H9 (cell line): ENCODE results near the gene TRIM9. TPM values are rescaled to one million over a fixed set of nuclear protein-coding genes. Genes with fewer than 3 reads are reported as not detected.

Source experiments
- DNase-seq: peaks from one replicate; pipeline ENCODE4 v3.0.0-alpha.2; 2017
- H2AFZ ChIP-seq: one replicate; pipeline ENCODE4 v1.6.1; 2013; ENCODE audit warnings: mild to moderate bottlenecking, low read length, control low read depth, moderate library complexity
- H2AK5ac ChIP-seq: 2 replicates; pipeline ENCODE4 v1.6.1; 2013; ENCODE audit warnings: low read length, control low read depth, mixed read lengths; ENCODE audit not compliant: insufficient read length
- H2BK120ac ChIP-seq: one replicate; pipeline ENCODE4 v1.6.1; 2013; ENCODE audit warnings: low read depth, mild to moderate bottlenecking, low read length, control low read depth, inconsistent platforms; ENCODE audit not compliant: poor library complexity, severe bottlenecking
- H2BK12ac ChIP-seq: 2 replicates; pipeline ENCODE4 v1.6.1; 2013; ENCODE audit warnings: low read length, control low read depth, mixed read lengths, low read depth; ENCODE audit not compliant: insufficient read length
- H2BK15ac ChIP-seq: 2 replicates; pipeline ENCODE4 v1.6.1; 2013; ENCODE audit warnings: low read depth, low read length, control low read depth
- H2BK20ac ChIP-seq: one replicate; pipeline ENCODE4 v1.6.1; 2013; ENCODE audit warnings: low read depth, mild to moderate bottlenecking, low read length, control low read depth, inconsistent platforms; ENCODE audit not compliant: poor library complexity, severe bottlenecking
- H2BK5ac ChIP-seq: 2 replicates; pipeline ENCODE4 v1.6.1; 2013; ENCODE audit warnings: low read length, control low read depth, mixed read lengths; ENCODE audit not compliant: insufficient read length
- H3K14ac ChIP-seq: 2 replicates; pipeline ENCODE4 v1.6.1; 2013; ENCODE audit warnings: low read length, control low read depth; ENCODE audit not compliant: insufficient read depth
- H3K18ac ChIP-seq: 2 replicates; pipeline ENCODE4 v1.6.1; 2013; ENCODE audit warnings: low read depth, mild to moderate bottlenecking, mixed read lengths, low read length, control low read depth; ENCODE audit not compliant: insufficient read length
- H3K23ac ChIP-seq: 2 replicates; pipeline ENCODE4 v1.6.1; 2013; ENCODE audit warnings: low read length, control low read depth, mixed read lengths, low read depth; ENCODE audit not compliant: insufficient read length
- H3K23me2 ChIP-seq: 2 replicates; pipeline ENCODE4 v1.6.1; 2013; ENCODE audit warnings: low read depth, mild to moderate bottlenecking, mixed read lengths, low read length, control low read depth; ENCODE audit not compliant: insufficient read length, poor library complexity, severe bottlenecking
- H3K27ac ChIP-seq: 2 replicates; pipeline ENCODE4 v1.5.1; 2013; ENCODE audit warnings: low read length, control low read depth, mixed read lengths, low read depth; ENCODE audit not compliant: insufficient read length
- H3K27me3 ChIP-seq: 2 replicates; pipeline ENCODE4 v1.6.1; 2013; ENCODE audit warnings: low read length, control low read depth, inconsistent platforms; ENCODE audit not compliant: insufficient read depth
- H3K4ac ChIP-seq: 2 replicates; pipeline ENCODE4 v1.6.1; 2013; ENCODE audit warnings: low read depth, mild to moderate bottlenecking, control low read depth, inconsistent platforms, low read length, moderate library complexity
- H3K4me1 ChIP-seq: 2 replicates; pipeline ENCODE4 v1.6.1; 2013; ENCODE audit warnings: low read length, control low read depth, inconsistent platforms; ENCODE audit not compliant: insufficient read depth
- H3K4me2 ChIP-seq: 2 replicates; pipeline ENCODE4 v1.6.1; 2013; ENCODE audit warnings: low read length, control low read depth, mixed read lengths; ENCODE audit not compliant: insufficient read length, insufficient read depth
- H3K56ac ChIP-seq: 2 replicates; pipeline ENCODE4 v1.6.1; 2013; ENCODE audit warnings: low read depth, mild to moderate bottlenecking, mixed read lengths, low read length, control low read depth; ENCODE audit not compliant: insufficient read length
- H3K79me1 ChIP-seq: 2 replicates; pipeline ENCODE4 v1.6.1; 2013; ENCODE audit warnings: low read depth, mild to moderate bottlenecking, moderate library complexity, low read length, control low read depth, inconsistent platforms; ENCODE audit not compliant: insufficient read depth, poor library complexity, severe bottlenecking
- H3K79me2 ChIP-seq: 2 replicates; pipeline ENCODE4 v1.6.1; 2013; ENCODE audit warnings: low read length, control low read depth, inconsistent platforms; ENCODE audit not compliant: insufficient read depth
- H3K9ac ChIP-seq: 2 replicates; pipeline ENCODE4 v1.6.1; 2013; ENCODE audit warnings: low read length, control low read depth, mixed read lengths; ENCODE audit not compliant: insufficient read length; ENCODE audit errors: extremely low read depth
- H3K9me3 ChIP-seq: one replicate; pipeline ENCODE4 v1.6.1; 2013; ENCODE audit warnings: low read depth, low read length, inconsistent platforms; ENCODE audit not compliant: control insufficient read depth
- H3T11ph ChIP-seq: one replicate; pipeline ENCODE4 v1.6.1; 2013; ENCODE audit warnings: mild to moderate bottlenecking, low read length, control low read depth, inconsistent platforms
- H4K20me1 ChIP-seq: one replicate; pipeline ENCODE4 v1.6.1; 2013; ENCODE audit not compliant: control insufficient read depth, insufficient read length, insufficient read depth
- H4K5ac ChIP-seq: 2 replicates; pipeline ENCODE4 v1.6.1; 2013; ENCODE audit warnings: low read depth, mild to moderate bottlenecking, mixed read lengths, low read length, control low read depth; ENCODE audit not compliant: insufficient read length
- H4K8ac ChIP-seq: replicated peaks from 2 replicates; pipeline ENCODE4 v1.6.1; 2013; ENCODE audit warnings: low read length, control low read depth, mixed read lengths, low read depth; ENCODE audit not compliant: insufficient read length
- H4K91ac ChIP-seq: 2 replicates; pipeline ENCODE4 v1.6.1; 2013; ENCODE audit warnings: low read depth, mild to moderate bottlenecking, moderate library complexity, mixed read lengths, low read length, control low read depth; ENCODE audit not compliant: insufficient read length
- H3K27ac Mint-ChIP-seq, 3 experiments: 2 replicates in 2 of 3; 3 replicates in 1 of 3; pipeline ENCODE4 v1.8.0; 2020 to 2021; ENCODE audit warnings: mixed read lengths in 3 of 3, mild to moderate bottlenecking in 1 of 3, moderate library complexity in 1 of 3
- H3K27me3 Mint-ChIP-seq: 2 replicates; pipeline ENCODE4 v1.8.0; 2021; ENCODE audit warnings: low read depth, mild to moderate bottlenecking, moderate library complexity, mixed read lengths
- H3K36me3 Mint-ChIP-seq, 3 experiments: 2 replicates in 2 of 3; 3 replicates in 1 of 3; pipeline ENCODE4 v1.8.0; 2020 to 2021; ENCODE audit warnings: low read depth in 3 of 3, mixed read lengths in 3 of 3; ENCODE audit not compliant: insufficient read depth in 1 of 3
- H3K4me1 Mint-ChIP-seq, 2 experiments: 2 replicates each; pipeline ENCODE4 v1.8.0; 2020; ENCODE audit warnings: mixed read lengths in 2 of 2
- H3K4me3 Mint-ChIP-seq, 2 experiments: 2 replicates in 1 of 2; 3 replicates in 1 of 2; pipeline ENCODE4 v1.8.0; 2020 to 2021; ENCODE audit warnings: mild to moderate bottlenecking in 2 of 2, mixed read lengths in 2 of 2, moderate library complexity in 1 of 2
- H3K9me3 Mint-ChIP-seq, 2 experiments: 2 replicates in 1 of 2; 3 replicates in 1 of 2; pipeline ENCODE4 v1.8.0; 2020; ENCODE audit warnings: mild to moderate bottlenecking in 2 of 2, mixed read lengths in 2 of 2, moderate library complexity in 1 of 2
- CTCF ChIP-seq: fragments of 200-600 bp; sonication (generic); conservative IDR thresholded peaks from 3 replicates; pipeline ENCODE4 v1.8.0; 2021; ENCODE audit warnings: antibody characterized with exemption, mild to moderate bottlenecking
- WGBS: extraction: QIAGEN DNeasy Blood & Tissue Kit; methylation state at CpG from one replicate; pipeline ENCODE4 v1.1.7; 2013; ENCODE audit warnings: missing lambda C conversion rate, low lambda C conversion rate, mixed read lengths; ENCODE audit not compliant: insufficient read length; ENCODE audit errors: extremely low coverage; 5-methylcytosine and 5-hydroxymethylcytosine counted together
- total RNA-seq: library from RNA; stranded (reverse); gene quantifications from 2 replicates; pipeline ENCODE4 v1.2.1, GENCODE V29; 2021

TRIM9 gene
- total RNA-seq, 1 experiment from 2014 or later, result 0.98 TPM

- H4K20me1 ChIP-seq, result no peaks in the 10 kb centered on the region
- no peak overlapping the region for H2BK5ac ChIP-seq
- no CpG with 5 or more reads among the region's 7 CpGs for WGBS
- DNase-seq, result no peak
- Mint-ChIP-seq H3K27me3 (peaks cover 62% of the 10 kb centered on the region), H3K36me3 (no peaks in the 10 kb centered on the region), H3K4me1 (peaks cover 15 to 17% of the 10 kb centered on the region in 2 experiments), H3K9me3 (no peaks in the 10 kb centered on the region), H3K4me3 (peak overlapping the region; percentile 77 to 90), H3K27ac (no peak overlapping the region)
- H3K27me3 ChIP-seq, result peaks cover 18% of the 10 kb centered on the region
- H3T11ph ChIP-seq, result no peak overlapping the region
- no peak overlapping the region for H2AK5ac ChIP-seq
- no peak overlapping the region for H3K27ac ChIP-seq
- peaks cover 22% of the 10 kb centered on the region for H3K23me2 ChIP-seq
- no peak overlapping the region for H2BK12ac ChIP-seq
- no peak overlapping the region for H2BK20ac ChIP-seq
- H4K5ac ChIP-seq, result no peak overlapping the region
- no peak overlapping the region for H2BK15ac ChIP-seq
- no peak for TF ChIP-seq CTCF
- H4K91ac ChIP-seq, result no peak overlapping the region
- no peak overlapping the region for H3K9ac ChIP-seq
- H2AFZ ChIP-seq, result no peak overlapping the region
- no peak overlapping the region for H2BK120ac ChIP-seq
- H3K18ac ChIP-seq, result no peak overlapping the region
- no peaks in the 10 kb centered on the region for H3K79me2 ChIP-seq
- H3K79me1 ChIP-seq, result no peaks in the 10 kb centered on the region
- peak overlapping the region; percentile 55 for H3K4me2 ChIP-seq
- no peak overlapping the region for H3K23ac ChIP-seq
- H4K8ac ChIP-seq, result no peak overlapping the region
- no peak overlapping the region for H3K4ac ChIP-seq
- H3K4me1 ChIP-seq, result no peaks in the 10 kb centered on the region
- H3K14ac ChIP-seq, result no peak overlapping the region
- H3K56ac ChIP-seq, result no peak overlapping the region
- H3K9me3 ChIP-seq, result no peaks in the 10 kb centered on the region
Measured at GRCh38 chr14:51092965-51093364, 1.9 kb downstream of the TRIM9 start.
